HG03469 (cell line): ENCODE measurements around the gene KASH5.
"Not testable (repeated sequence)": the region's sequence is repeated elsewhere in the genome, so short reads cannot be mapped to it uniquely, and the experiment has no call there.

Experiments used
- ATAC-seq: cut with Tn5 transposase; IDR thresholded peaks from one replicate; pipeline ENCODE4 v1.9.1; 2021; ENCODE audit warnings: mild to moderate bottlenecking, moderate library complexity, moderate number of reproducible peaks; ENCODE audit not compliant: unreplicated experiment

The KASH5 gene

DNA sequence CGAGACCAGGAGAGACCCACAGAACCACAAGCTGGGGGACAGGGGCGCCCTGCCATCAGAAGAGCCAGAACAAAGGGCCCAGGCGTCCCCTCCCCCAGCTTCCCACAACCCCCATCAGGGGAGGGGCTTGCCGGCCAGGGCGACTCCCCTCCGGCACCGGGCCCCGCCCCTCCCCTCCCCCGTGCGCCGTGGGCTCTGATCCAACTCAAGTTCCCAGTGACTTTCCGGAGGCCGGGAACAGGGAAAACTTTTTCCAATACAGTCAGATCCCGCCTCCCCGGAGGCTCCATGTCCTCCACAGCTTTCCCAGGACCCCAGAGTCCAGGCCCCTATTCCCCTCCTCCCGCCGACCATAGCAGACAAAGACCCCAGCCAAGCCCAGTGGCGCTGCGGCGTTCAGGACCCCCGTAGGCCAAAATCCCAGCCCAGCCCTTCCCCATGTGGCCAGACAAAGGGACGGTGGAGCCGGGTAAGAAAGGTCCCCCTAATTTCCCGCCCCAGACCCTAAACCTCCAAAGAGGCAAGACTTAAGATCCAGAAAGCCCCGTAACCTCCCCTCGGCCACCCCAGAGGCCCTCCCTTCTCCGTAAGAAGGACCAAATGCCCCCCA, 26.5 kb upstream of the KASH5 start:
- ATAC-seq: no peak

DNA sequence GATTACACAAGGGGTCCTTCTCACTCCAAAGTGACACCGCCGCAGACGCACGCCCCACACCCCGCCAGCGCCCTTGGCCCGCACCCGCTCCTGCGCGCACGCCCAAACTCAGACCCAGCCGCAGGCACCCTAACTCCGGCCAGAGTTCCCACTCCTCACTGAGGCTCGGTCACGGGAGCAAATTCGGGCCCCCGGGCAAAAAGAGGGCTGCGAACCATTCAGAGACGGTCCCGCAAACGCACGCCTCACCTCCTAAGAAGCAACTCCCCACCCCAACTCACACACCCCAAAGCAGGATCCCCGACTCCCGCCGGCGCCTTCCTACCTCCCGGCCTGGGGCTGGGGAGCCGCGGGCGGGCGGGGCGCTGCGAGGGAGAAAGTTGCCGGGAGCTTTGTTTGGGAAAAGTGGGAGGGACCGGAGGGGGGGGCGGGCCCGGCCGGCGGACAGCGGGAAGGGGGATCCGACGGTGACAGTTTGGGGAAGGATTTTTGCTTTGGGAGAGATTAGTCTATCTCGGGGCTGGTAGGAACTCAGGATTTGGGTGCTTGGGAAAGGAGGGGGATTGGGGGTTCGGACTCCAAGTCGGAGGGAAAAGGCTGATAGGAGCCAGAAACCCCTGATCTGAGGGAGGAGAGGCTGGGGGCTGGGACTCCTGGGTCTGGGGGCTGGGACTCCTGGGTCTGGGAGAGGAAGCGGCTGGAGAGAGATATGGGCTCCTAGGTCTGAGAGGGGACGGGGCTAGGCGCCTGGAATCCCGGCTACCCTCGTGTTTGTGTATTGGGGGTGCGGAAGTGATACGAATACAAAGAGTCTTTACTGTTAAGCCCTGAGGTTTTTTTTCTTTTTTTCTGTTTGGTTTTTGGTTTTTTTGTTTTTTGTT, 25.8 kb upstream of the KASH5 start, which contains the start of gene TEAD2:
Gene TEAD2, minus strand, starts transcription at position 369 of the 881 bp plus-strand sequence. CDS start 2,341 bp downstream, outside the sequence.
- no peak for ATAC-seq

GRCh38 chr19:49362929-49363267, 25.2 kb upstream of the KASH5 start:
- no peak for ATAC-seq

DNA sequence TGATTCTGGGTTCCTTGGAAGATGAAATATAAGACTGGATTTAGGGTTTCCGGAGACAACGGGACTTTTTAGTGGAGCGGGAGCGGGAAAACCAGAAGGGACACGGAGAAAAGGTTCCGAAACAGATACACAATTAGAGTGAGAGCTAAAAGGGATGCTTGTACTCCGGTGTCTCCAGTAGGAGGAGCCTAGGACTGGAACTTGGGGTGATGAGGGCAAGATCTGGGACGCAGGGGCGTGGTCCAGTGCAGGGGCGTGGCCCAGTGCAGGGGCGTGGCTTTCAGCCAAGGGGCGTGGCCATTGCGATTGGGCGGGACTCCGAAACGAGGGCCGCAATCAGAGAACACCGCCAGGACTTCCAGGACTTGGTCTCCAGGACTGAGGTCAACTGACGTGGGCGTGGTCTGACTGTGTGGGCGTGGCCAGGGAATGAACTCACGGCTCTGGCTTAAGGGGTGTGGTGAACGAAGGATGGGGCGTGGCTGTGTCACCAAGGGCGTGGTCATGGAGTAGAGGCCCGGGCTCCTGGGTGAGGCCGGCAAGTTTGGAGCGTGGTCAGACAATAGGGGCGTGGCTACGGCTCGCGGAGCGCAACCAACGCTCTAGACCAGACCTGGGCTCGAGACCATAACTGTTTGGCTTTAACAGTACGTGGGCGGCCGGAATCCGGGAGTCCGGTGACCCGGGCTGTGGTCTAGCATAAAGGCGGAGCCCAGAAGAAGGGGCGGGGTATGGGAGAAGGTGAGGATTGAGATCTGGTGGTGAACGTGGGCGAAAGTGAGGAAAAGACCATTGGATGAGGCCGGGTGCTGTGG, 24.6 kb upstream of the KASH5 start, which contains the start of gene DKKL1:
Gene DKKL1, plus strand, starts transcription at position 610 of the 815 bp plus-strand sequence. Its CDS starts 122 bp downstream, at position 732.
- ATAC-seq: no peak

DNA sequence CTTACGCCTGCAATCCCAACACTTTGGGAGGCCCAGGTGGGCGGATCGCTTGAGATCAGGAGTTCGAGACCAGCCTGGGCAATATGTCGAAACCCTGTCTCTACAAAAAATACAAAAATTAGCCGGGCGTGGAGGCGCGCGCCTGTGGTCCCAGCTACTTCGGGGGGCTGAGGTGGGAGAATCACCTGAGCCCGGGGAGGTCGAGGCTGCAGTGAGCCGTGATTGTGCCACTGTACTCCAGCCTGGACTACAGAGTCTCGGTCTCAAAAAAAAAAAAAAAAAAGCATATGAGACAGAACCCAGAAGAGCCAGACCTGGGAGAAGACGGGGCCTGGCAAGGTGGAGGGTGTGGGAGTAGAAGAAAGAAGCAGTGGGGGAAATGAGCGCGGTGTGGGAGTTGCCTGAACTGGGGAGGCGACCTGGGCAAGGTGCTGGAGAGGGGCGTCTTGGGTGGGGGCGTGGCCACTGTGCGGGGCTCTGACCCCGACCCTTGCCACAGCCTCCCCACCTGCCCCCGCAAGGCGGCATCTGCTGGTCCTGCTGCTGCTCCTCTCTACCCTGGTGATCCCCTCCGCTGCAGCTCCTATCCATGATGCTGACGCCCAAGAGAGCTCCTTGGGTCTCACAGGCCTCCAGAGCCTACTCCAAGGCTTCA, 23.8 kb upstream of the KASH5 start:
- ATAC-seq: no peak

GRCh38 chr19:49366110-49366509, 21.9 kb upstream of the KASH5 start:
- ATAC-seq: no peak

GRCh38 chr19:49368711-49369358, 19.2 kb upstream of the KASH5 start:
- no peak for ATAC-seq

GRCh38 chr19:49371184-49371583, 16.9 kb upstream of the KASH5 start:
- ATAC-seq: no peak

- not testable (repeated sequence) for ATAC-seq
Observed at GRCh38 chr19:49373174-49373573, 14.9 kb upstream of the KASH5 start.

DNA sequence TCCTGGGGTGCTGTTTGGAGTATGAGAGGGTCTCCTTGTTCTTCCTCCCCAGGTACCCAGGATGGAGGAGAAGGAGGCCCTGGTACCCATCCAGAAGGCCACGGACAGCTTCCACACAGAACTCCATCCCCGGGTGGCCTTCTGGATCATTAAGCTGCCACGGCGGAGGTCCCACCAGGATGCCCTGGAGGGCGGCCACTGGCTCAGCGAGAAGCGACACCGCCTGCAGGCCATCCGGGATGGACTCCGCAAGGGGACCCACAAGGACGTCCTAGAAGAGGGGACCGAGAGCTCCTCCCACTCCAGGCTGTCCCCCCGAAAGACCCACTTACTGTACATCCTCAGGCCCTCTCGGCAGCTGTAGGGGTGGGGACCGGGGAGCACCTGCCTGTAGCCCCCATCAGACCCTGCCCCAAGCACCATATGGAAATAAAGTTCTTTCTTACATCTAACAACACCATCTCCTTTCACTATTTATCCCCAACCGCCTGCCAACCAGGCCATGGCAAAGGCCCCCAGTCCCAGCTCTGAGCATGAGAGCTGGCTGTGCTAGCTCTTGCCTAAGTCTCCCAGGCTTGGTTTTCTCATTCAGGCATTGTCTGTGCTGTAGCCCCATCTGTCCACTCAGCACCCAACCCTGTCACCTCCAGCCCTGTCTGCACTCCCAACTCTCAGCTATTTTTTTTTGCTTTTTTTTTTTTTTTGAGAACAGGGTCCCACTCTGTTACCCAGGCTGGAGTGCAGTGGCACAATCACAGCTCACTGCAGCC, 13.2 kb upstream of the KASH5 start:
- ATAC-seq: no peak

- ATAC-seq: no peak
Observed at GRCh38 chr19:49378512-49378911, 9.5 kb upstream of the KASH5 start.

- ATAC-seq: no peak
Observed at GRCh38 chr19:49380391-49380790, 7.7 kb upstream of the KASH5 start.

DNA sequence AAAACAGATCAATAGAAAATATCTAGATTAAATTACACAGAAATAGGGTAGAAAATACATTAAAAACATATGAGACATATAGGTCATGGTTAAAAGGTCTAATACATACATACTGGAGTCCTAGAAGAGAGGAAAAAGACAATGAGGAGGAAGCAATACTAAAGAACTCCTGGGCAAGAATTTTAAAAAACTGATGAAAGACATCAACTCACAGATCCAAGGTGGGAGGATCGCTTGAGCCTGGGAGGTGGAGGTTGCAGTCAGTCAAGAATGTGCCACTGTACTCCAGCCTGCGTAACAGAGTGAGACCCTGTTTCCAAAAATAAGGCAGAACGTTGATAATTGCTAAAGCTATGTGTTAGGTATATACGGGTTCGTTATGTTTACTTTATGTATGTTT, 5.4 kb upstream of the KASH5 start:
- no peak for ATAC-seq

- no peak for ATAC-seq
Observed at GRCh38 chr19:49383599-49383998, 4.5 kb upstream of the KASH5 start.

- ATAC-seq: no peak
Observed at GRCh38 chr19:49389406-49389805, 1.4 kb downstream of the KASH5 start.

- no peak for ATAC-seq
Observed at GRCh38 chr19:49390131-49390928, 2.3 kb downstream of the KASH5 start.

GRCh38 chr19:49390929-49391359, 2.9 kb downstream of the KASH5 start:
- no peak for ATAC-seq

DNA sequence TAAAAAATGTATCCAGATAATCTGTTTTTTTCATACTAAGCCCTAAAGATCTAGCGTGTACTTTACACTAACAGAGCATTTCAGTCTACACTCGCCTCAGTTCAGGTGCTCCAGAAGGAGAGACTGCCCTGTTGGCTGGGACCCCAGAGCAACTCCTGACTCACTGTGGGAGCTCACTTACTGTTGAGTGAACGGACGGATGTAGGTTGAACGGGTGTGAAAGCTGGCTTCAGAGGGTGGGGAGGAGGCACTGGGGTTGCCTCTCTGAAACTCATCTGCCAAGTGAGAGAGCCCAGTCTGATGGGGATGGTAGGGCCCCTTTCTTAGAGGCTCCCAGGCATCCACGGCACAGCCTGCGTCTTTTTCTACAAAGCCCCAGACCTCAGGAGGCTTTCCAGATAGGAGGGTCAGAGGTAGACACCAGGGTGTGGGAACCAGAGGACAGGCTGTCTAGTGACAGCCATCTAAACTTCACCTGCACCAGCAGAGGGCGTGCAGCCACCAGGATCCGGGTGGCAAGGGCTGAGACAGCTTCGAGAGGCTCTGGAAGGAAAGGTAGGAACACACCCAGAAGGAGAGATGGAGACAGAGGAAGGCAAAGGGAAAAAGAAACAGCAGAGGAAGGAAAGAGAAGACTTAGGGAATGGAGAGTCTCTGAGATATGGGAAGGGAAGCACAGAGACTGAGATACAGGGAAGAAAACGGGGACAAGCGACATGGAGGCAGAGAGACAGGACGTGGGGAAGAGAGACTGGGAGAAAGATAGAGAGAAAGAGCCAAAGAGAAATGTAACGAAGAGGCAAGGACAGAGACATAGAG, 3.7 kb downstream of the KASH5 start:
- no peak for ATAC-seq
